ENCODE results near the gene CGREF1.

DNA sequence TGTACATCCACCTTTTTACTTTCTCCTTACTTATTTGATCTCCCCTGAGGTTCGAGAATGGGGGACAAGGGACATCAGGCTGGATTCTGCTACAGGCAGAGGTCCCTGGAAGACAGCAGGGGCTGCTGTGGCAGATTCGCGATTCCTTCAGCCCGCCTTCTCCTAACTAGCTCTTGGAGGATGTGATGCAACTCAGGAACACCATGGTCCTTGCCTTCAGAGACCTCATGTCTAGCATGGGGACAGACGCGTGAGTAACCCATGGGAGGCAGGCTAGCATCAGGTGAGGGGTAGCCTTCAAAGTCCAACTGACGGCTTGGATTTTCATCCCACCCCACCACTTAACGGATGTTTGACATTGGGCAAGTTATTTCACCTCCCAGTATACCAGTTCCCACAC, 29.0 kb upstream of the CGREF1 start:
- TF ChIP-seq, protein P1, sequence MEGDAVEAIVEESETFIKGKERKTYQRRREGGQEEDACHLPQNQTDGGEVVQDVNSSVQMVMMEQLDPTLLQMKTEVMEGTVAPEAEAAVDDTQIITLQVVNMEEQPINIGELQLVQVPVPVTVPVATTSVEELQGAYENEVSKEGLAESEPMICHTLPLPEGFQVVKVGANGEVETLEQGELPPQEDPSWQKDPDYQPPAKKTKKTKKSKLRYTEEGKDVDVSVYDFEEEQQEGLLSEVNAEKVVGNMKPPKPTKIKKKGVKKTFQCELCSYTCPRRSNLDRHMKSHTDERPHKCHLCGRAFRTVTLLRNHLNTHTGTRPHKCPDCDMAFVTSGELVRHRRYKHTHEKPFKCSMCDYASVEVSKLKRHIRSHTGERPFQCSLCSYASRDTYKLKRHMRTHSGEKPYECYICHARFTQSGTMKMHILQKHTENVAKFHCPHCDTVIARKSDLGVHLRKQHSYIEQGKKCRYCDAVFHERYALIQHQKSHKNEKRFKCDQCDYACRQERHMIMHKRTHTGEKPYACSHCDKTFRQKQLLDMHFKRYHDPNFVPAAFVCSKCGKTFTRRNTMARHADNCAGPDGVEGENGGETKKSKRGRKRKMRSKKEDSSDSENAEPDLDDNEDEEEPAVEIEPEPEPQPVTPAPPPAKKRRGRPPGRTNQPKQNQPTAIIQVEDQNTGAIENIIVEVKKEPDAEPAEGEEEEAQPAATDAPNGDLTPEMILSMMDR (IDR thresholded peaks at IDR 0.05; ENCODE audit: low read depth, low read length, poor library complexity, severe bottlenecking): no peak
- no peak for TF ChIP-seq EZH2phosphoT487 (IDR thresholded peaks at IDR 0.05; ENCODE audit: borderline replicate concordance, low read length)
